T-helper 2 cell treated with Interferon-gamma antibody and Interleukin-4, amounts not matched to agents 5 μg/mL and 100 μg/mL, for 36 hours (primary cell): ENCODE measurements around the gene FZR1.
A peak's percentile ranks its signal among the peaks of the same experiment; 100 is the strongest.

Experiments used
- DNase-seq: peaks from one replicate; pipeline ENCODE4 v3.0.0; 2021; ENCODE audit warnings: low spot score
- H3K27ac Mint-ChIP-seq: one replicate; pipeline ENCODE4 v1.8.0; 2021; ENCODE audit warnings: mild to moderate bottlenecking, mixed read lengths
- H3K27me3 Mint-ChIP-seq: one replicate; pipeline ENCODE4 v1.8.0; 2021; ENCODE audit warnings: low read depth, mixed read lengths
- H3K36me3 Mint-ChIP-seq: one replicate; pipeline ENCODE4 v1.8.0; 2021; ENCODE audit warnings: low read depth, mixed read lengths
- H3K4me1 Mint-ChIP-seq: one replicate; pipeline ENCODE4 v1.8.0; 2021; ENCODE audit warnings: low read depth, mixed read lengths
- H3K4me3 Mint-ChIP-seq: one replicate; pipeline ENCODE4 v1.8.0; 2022; ENCODE audit warnings: mild to moderate bottlenecking, moderate library complexity, mixed read lengths
- H3K9me3 Mint-ChIP-seq: one replicate; pipeline ENCODE4 v1.8.0; 2021; ENCODE audit warnings: mixed read lengths

FZR1 gene

DNA sequence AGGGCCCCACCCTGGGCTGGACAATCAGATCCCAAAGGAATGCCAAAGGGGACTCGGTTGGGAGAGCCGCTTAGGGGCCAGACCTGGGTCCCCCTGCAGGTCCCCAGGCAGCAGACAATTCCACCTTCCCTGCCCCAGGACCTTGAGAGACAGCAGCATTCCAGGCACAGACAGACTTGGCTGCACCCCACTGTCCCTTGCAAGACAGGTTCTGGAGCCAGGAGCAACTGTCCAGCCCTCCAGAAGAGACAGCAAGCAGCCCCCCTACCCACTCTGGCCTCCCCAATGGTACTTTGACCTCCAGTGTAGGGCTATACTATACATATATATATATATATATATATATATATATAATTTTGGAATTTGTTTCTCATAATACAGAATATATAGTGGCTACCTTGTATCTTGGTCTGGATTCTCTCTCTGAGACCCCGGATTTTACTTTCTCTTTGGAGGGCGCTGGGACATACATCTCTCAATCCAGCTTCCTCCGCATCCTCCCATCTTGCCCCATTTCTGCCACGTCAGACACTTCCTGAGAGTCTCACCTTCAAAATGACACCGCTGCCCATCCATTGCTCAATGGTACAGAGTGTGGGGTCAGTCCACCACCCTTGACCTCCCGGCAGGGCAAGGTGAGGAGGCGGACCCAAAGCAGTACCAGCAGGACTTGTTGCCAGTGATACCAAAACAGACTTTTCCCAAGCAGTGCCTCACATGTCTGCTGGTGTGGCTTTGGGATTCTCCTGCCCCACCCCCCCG, 38.5 kb upstream of the FZR1 start:
- H3K27me3 Mint-ChIP-seq, result no peaks in the 10 kb centered on the region

DNA sequence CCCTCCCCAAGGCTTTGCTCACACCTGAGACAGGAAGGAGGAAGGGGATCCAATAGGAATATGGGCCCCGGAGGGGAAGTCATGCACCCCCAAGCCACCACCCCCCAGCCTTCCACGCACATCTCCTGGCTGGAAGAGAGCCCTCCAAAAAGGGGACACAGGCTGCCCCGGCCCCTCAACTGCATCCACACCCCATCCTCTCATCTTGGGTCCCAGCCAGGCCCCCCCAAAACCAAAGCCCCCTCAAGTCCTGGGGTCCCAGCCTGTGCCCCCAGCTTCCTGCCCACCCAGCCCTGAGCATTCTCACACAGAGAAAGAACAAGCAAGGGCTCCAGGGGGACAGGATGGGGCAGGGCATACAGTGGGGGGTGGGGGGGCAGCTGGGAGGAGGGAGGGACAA, 37.9 kb upstream of the FZR1 start:
- H3K4me1 Mint-ChIP-seq, result no peaks in the 10 kb centered on the region
- peaks cover 3% of the 10 kb centered on the region for H3K9me3 Mint-ChIP-seq
- H3K27ac Mint-ChIP-seq, result no peak overlapping the region
- H3K4me3 Mint-ChIP-seq, result no peak overlapping the region
- H3K27me3 Mint-ChIP-seq, result no peaks in the 10 kb centered on the region
- no peak for DNase-seq
- H3K36me3 Mint-ChIP-seq, result no peaks in the 10 kb centered on the region

More for the DNA sequence above, 38.5 kb upstream of the FZR1 start:
- no peaks in the 10 kb centered on the region for H3K4me1 Mint-ChIP-seq
- H3K27ac Mint-ChIP-seq, result no peak overlapping the region
- H3K9me3 Mint-ChIP-seq, result peaks cover 3% of the 10 kb centered on the region
- H3K4me3 Mint-ChIP-seq, result no peak overlapping the region
- DNase-seq, result no peak
- no peaks in the 10 kb centered on the region for H3K36me3 Mint-ChIP-seq

DNA sequence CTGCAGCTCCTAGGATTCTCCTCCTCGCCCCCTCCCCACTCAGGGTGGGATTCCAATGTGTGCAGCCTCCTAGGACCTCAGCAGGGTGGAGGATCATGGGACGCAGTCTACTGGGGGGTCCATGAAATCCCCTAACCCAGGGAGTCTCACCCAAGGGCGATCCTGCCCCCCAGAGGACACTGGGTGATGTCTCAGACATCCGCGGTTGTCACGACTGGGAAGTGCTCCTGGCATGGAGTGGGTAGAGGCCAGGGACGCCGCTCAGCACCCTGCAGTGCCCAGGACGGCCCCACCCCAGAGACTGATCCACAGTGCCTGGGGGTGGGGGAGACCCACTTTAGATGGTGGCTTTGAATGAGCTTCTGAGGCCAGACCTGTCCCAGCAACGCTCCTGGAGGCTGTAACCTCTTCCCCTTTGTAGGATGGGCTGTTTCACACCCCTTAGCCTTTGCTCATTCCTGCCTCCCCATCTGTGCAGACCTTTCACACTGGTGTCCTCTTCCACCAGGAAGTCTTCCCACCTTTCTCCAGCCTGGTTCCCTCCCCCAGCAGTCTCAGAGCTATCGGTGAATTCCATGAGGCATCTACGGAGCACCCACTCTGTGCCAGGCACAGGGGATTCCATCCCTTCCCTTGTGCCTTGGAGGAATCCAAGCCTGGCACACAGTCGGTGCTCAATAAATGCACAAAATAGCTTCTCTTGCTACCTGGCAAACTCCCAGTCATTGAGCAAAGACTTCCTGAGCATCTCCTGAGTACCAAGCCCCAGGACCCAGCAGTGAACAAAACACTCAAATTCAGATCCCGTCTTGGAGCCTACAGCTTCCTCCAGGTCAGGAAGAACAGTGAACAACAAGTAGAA, 36.2 kb upstream of the FZR1 start:
- H3K27ac Mint-ChIP-seq, result no peak overlapping the region
- H3K9me3 Mint-ChIP-seq, result peaks cover 3% of the 10 kb centered on the region
- no peaks in the 10 kb centered on the region for H3K36me3 Mint-ChIP-seq
- H3K27me3 Mint-ChIP-seq, result no peaks in the 10 kb centered on the region
- H3K4me1 Mint-ChIP-seq, result no peaks in the 10 kb centered on the region
- H3K4me3 Mint-ChIP-seq, result no peak overlapping the region
- no peak for DNase-seq

DNA sequence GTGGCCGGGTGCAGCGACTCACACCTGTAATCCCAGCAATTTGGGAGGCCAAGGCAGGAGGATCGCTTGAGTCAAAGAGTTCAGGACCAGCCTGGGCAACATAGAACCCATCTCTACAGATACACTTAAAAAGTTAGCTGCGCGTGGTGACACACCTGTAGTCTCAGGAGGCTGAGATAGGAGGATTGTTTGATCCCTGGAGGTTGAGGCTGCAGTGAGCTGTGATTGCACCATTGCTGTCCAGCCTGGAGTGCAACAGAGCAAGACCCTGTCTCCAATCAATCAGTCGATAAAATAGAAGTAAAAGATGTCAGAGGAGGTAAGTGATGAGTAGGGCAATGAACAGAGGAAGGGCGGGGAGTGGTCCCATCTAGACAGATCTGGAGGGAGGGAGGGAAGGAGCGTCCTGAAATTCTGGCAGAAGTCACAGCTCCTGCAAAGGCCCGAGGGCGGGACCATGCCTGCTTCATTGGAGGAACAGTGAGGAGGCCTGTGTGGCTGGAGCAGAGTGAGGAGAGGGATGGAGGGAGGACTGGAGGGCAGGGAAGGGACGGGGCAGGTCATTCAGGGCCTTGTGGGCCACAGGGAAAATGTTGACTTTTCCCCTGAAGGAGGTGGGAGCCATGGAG, 35.5 kb upstream of the FZR1 start:
- Mint-ChIP-seq H3K9me3 (peaks cover 3% of the 10 kb centered on the region), H3K4me1 (no peaks in the 10 kb centered on the region), H3K27ac (no peak overlapping the region)

DNA sequence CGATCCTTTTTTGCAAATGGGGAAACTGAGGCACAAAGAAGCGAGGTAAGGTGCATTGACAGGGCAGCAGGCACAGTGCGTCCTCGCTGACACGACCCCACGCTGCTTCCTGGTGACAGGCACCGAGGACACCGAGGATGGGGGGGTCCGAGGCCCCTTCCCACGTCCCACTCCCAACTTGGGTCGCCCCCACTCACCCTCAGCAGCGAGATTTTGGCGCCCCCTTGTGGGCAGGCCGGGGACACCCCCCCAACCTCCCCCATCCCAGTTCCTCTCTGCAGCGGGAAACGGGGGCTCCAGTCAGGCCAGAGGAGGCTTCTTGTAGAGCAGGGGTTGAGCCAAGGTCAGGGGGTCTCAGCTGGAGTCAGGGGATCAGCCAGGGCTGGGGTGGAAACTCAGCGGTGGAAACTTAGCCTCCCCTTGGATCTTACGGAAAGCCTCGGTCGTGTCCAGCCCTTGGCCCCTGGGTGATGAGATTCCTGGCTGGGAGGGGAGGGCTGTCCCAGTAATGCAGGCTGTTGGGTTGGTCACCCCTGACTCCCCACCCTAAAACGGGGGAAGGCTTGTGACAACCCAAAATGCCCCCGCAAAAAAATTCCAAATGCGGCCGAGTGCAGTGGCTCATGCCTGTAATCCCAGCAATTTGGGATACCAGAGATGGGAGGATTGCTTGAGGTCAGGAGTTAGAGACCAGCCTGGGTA, 34.0 kb upstream of the FZR1 start:
- no peak for DNase-seq
- Mint-ChIP-seq H3K27ac (no peak overlapping the region), H3K27me3 (no peaks in the 10 kb centered on the region), H3K36me3 (no peaks in the 10 kb centered on the region), H3K4me3 (no peak overlapping the region), H3K4me1 (no peaks in the 10 kb centered on the region), H3K9me3 (peaks cover 3% of the 10 kb centered on the region)

More for the DNA sequence above, 35.5 kb upstream of the FZR1 start:
- Mint-ChIP-seq H3K27me3 (no peaks in the 10 kb centered on the region), H3K4me3 (no peak overlapping the region), H3K36me3 (no peaks in the 10 kb centered on the region)
- no peak for DNase-seq

DNA sequence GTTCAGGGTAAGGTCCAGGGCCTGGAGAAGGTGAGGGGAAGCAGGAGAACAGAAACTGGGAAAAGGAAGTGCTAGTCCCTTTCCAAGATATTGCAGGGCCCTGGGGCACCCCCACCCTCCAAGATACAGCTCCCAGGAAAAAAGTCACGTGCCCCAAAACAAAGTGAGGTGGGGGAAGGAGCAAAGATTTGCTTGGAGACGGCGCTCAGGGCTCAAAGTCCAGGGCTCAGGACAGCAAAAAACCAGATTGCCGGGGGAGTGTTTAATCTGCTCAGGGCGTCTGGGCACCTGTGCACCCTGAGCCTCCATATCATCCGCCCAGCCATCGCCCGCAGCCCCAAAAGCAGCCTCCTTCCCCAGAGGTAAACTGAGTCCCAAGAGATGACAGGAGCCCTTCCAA, 32.1 kb upstream of the FZR1 start:
- H3K27me3 Mint-ChIP-seq, result peaks cover 2% of the 10 kb centered on the region
- H3K27ac Mint-ChIP-seq, result no peak overlapping the region
- no peak for DNase-seq
- H3K36me3 Mint-ChIP-seq, result no peaks in the 10 kb centered on the region
- no peak overlapping the region for H3K4me3 Mint-ChIP-seq
- H3K4me1 Mint-ChIP-seq, result peaks cover 10% of the 10 kb centered on the region
- H3K9me3 Mint-ChIP-seq, result no peaks in the 10 kb centered on the region

DNA sequence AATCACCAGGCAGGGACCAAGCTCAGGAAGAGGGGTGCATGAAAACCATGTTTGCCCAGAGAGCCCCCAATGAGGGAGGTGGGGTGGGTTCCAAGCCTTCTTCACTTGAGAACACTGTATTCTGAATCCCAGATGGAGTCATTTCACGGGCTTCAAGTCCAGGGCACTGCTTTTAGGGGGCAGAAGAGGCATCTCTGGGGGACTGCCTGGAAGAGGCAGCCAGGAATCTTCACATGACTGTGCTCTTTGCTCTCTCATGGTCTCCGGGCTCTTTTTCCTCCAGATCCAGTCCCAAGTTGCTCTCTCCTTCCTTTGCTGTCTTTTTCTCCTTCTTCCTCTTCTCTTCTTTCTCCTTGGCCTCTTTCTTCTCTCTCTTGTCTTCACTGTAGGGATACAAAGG, 31.5 kb upstream of the FZR1 start:
- peaks cover 2% of the 10 kb centered on the region for H3K27me3 Mint-ChIP-seq
- H3K27ac Mint-ChIP-seq, result no peak overlapping the region
- H3K9me3 Mint-ChIP-seq, result no peaks in the 10 kb centered on the region
- peaks cover 16% of the 10 kb centered on the region for H3K4me1 Mint-ChIP-seq
- no peaks in the 10 kb centered on the region for H3K36me3 Mint-ChIP-seq
- DNase-seq, result no peak
- no peak overlapping the region for H3K4me3 Mint-ChIP-seq

DNA sequence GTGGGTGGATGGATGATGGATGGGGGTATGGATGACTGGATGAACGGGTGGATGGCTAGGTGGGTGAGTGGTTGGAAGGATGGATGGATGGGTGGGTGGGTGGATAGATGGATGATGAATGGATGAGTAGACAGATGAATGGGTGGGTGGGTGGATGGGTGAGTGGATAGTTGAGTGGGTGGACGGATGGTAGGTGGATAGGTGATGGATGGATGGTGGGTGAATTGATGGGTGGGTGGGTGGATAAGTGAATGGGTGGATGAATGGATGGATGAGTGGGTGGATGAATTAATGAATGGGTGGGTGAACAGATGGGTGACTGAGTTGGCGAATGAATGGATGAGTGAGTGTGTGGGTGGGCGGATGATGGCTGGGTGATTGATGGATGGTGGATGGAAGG, 30.7 kb upstream of the FZR1 start:
- DNase-seq, result no peak
- H3K9me3 Mint-ChIP-seq, result no peaks in the 10 kb centered on the region
- peaks cover 17% of the 10 kb centered on the region for H3K4me1 Mint-ChIP-seq
- H3K36me3 Mint-ChIP-seq, result no peaks in the 10 kb centered on the region
- H3K4me3 Mint-ChIP-seq, result no peak overlapping the region
- H3K27me3 Mint-ChIP-seq, result peaks cover 2% of the 10 kb centered on the region
- H3K27ac Mint-ChIP-seq, result no peak overlapping the region

DNA sequence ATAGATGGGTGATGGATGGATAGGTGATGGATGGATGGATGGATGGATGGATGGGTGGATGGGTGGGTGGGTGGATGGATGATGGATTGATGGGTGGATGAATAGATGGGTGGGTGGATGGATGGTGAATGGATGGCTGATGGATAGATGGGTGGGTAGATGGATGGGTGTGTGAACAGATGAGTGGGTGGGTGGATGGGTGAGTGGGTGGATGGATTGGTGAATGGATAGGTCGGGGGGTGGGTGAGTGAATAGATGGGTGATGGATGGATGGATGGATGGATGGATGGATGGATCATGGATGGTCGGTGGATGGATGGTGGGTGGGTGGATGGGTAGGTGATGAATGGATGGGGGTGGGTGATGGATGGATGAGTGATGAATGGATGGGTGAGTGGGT, 29.3 kb upstream of the FZR1 start:
- Mint-ChIP-seq H3K9me3 (no peaks in the 10 kb centered on the region), H3K4me1 (peaks cover 17% of the 10 kb centered on the region), H3K27me3 (peaks cover 2% of the 10 kb centered on the region), H3K27ac (no peak overlapping the region), H3K36me3 (no peaks in the 10 kb centered on the region), H3K4me3 (no peak overlapping the region)
- DNase-seq, result no peak

DNA sequence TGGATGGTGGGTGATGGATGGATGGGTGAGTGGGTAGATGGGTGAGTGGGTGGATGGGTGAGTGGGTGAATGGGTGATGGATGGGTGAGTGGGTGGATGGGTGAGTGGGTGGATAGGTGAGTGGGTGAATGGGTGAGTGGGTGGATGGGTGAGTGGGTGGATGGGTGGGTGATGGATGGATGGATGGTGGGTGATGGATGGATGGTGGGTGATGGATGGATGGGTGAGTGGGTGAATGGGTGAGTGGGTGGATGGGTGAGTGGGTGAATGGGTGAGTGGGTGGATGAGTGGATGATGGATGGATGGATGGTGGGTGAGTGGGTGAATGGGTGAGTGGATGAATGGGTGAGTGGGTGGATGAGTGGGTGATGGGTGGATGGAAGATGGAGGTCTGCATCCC, 28.6 kb upstream of the FZR1 start:
- no peak overlapping the region for H3K27ac Mint-ChIP-seq
- H3K4me1 Mint-ChIP-seq, result peaks cover 17% of the 10 kb centered on the region
- H3K9me3 Mint-ChIP-seq, result no peaks in the 10 kb centered on the region
- no peaks in the 10 kb centered on the region for H3K36me3 Mint-ChIP-seq
- DNase-seq, result no peak
- peaks cover 2% of the 10 kb centered on the region for H3K27me3 Mint-ChIP-seq
- no peak overlapping the region for H3K4me3 Mint-ChIP-seq

DNA sequence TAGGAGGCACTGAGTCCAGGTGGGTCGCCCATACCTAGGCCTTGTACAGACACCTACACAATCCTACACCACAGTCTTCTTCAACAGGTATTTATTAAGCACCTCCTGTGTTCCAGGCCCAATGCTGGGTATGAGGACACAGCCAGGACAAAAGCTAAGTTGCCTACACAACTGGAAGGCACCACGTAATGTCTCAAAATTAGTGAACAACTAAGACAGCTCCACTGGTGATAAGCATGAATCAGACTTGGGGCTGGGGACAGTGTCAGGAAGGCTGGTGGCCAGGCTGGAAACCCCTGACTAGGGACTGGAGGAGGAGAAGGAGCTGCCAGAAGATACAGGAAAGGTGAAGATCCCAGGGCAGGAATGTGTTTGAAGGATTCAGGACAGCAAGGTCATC, 28.2 kb upstream of the FZR1 start:
- Mint-ChIP-seq H3K36me3 (no peaks in the 10 kb centered on the region), H3K4me1 (peaks cover 17% of the 10 kb centered on the region), H3K27me3 (peaks cover 2% of the 10 kb centered on the region), H3K9me3 (no peaks in the 10 kb centered on the region), H3K27ac (peak overlapping the region; percentile 60), H3K4me3 (peak overlapping the region; percentile 73)
- DNase-seq, result no peak

DNA sequence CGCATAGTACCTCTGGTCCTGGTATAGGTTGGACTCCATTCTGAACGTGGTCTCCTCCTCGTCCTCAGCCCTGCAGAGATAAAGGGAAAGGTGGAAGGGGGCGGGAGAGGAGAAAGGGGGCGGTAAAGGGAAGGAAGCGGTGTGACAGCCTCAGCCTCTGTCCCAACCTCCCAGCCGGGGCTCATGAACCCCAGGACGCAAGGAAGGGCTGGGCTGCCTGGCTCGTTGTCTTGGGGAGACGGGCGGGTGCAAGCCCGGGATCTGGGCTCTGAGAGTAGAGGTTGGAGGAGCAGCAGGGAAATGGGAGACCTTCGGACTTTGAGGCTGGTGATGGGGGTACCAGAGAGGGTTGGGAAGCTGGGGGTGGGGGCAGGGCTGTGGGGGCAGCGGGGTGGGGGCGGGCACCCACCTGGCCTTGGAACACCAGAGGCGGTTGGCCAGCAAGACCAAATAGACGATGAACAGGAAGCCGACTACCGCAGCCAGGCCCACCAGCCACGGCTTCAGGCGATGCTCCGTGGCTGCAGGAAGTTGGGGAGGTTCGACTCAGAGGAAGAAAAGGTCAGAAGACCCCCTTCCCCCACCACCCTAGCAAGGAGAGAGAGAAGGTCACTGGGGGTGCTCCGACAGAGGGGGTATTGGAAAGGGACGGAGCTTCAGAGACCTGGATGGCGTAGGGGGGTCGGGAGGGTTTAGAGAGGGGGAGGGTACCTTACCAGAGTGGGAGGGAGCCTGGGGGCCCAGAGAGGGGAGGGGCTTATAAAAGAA, 27.5 kb upstream of the FZR1 start:
- no peaks in the 10 kb centered on the region for H3K9me3 Mint-ChIP-seq
- no peaks in the 10 kb centered on the region for H3K36me3 Mint-ChIP-seq
- H3K27ac Mint-ChIP-seq, result peak overlapping the region; percentile 79
- no peak for DNase-seq
- H3K4me1 Mint-ChIP-seq, result peaks cover 17% of the 10 kb centered on the region
- H3K4me3 Mint-ChIP-seq, result peak overlapping the region; percentile 78
- peaks cover 2% of the 10 kb centered on the region for H3K27me3 Mint-ChIP-seq

DNA sequence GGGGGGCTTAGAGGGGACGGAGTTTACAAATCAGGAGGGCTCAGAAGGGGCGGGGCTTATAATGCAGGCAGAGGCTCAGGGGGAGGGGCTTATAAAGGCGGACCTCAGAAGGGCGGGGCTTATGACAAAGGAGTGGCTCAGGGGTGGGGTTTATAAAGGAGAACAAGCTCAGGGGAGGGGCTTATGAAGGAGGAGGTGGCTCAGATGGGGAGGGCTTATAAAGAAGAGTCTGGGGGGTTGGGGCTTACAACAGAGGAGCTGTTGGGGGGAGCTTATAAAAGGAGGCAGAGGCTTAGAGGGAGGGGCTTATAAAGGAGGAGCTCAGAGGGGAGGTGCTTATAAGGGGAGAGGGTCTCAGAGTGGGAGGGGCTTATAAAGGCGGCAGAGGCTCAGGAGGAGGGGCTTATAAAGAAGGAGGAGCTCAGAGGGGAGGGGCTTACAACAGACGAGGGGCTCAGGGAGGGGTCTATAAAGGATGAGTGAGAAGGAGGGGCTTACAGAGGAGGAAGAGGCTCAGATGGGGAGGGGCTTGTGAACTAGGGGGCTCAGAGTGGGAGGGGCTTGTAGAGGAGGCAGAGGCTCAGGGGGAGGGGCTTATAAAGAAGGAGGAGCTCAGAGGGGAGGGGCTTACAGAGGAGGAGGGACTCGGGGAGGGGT, 26.8 kb upstream of the FZR1 start:
- no peaks in the 10 kb centered on the region for H3K9me3 Mint-ChIP-seq
- peaks cover 2% of the 10 kb centered on the region for H3K27me3 Mint-ChIP-seq
- H3K4me3 Mint-ChIP-seq, result peak overlapping the region; percentile 78
- no peaks in the 10 kb centered on the region for H3K36me3 Mint-ChIP-seq
- no peak overlapping the region for H3K27ac Mint-ChIP-seq
- DNase-seq, result peak; percentile 20
- peaks cover 17% of the 10 kb centered on the region for H3K4me1 Mint-ChIP-seq
